ENCODE results near the gene RPS10. TPM values are rescaled to one million over a fixed set of nuclear protein-coding genes. Genes with fewer than 3 reads are reported as not detected.

Gene RPS10
- polyA plus RNA-seq, 1 experiment = 2,426 TPM

- no peak overlapping the region for H3K27ac ChIP-seq (ENCODE audit: low read depth, low read length)
- ChIA-PET POLR2A (no interaction called here), CTCF (interaction anchor here (0.6 to 4.9 kb wide), 5 partner anchors 11 to 148 kb away, joined by 3 to 53 read pairs (median 4); partner anchors contain the start of gene RPS10)
- DNase-seq (ENCODE audit: low read depth, low spot score) = no peak
- peaks cover 4% of the 10 kb centered on the region; the same call in 1 of the 2 replicates for H3K9me3 ChIP-seq (ENCODE audit: control insufficient read depth, insufficient read depth, low read length)
- H3K27me3 ChIP-seq (ENCODE audit: control insufficient read depth, insufficient read depth, low read length) = peaks cover 8% of the 10 kb centered on the region
- no peak overlapping the region for H3K4me3 ChIP-seq (ENCODE audit: low read depth, low read length)
- no peak for TF ChIP-seq CTCF (IDR thresholded peaks at IDR 0.05; ENCODE audit: low read depth, low read length)
Observed at GRCh38 chr6:34460796-34461507, 35.1 kb upstream of the RPS10 start.

- H3K4me3 ChIP-seq (ENCODE audit: low read depth, low read length) = no peak overlapping the region
- H3K27me3 ChIP-seq (ENCODE audit: control insufficient read depth, insufficient read depth, low read length) = peaks cover 3% of the 10 kb centered on the region
- ChIA-PET POLR2A (no interaction called here), CTCF (interaction anchor here (0.6 to 4.9 kb wide), 7 partner anchors 11 to 151 kb away, joined by 3 to 53 read pairs (median 3); partner anchors contain the start of gene RPS10)
- no peak for DNase-seq (ENCODE audit: low read depth, low spot score)
- TF ChIP-seq CTCF (IDR thresholded peaks at IDR 0.05; ENCODE audit: low read depth, low read length) = peak; percentile 66
- peaks cover 4% of the 10 kb centered on the region; the same call in 1 of the 2 replicates for H3K9me3 ChIP-seq (ENCODE audit: control insufficient read depth, insufficient read depth, low read length)
- no peak overlapping the region for H3K27ac ChIP-seq (ENCODE audit: low read depth, low read length)
Observed at GRCh38 chr6:34459899-34460593, 34.2 kb upstream of the RPS10 start.

GRCh38 chr6:34457742-34458735, 32.2 kb upstream of the RPS10 start:
- POLR2A ChIA-PET = no interaction called here
- TF ChIP-seq CTCF (IDR thresholded peaks at IDR 0.05; ENCODE audit: low read depth, low read length) = no peak
- Histone ChIP-seq H3K27ac (ENCODE audit: low read depth, low read length) (no peak overlapping the region), H3K27me3 (ENCODE audit: control insufficient read depth, insufficient read depth, low read length) (peaks cover 2% of the 10 kb centered on the region), H3K9me3 (ENCODE audit: control insufficient read depth, insufficient read depth, low read length) (peaks cover 4% of the 10 kb centered on the region; the same call in 1 of the 2 replicates), H3K4me3 (ENCODE audit: low read depth, low read length) (no peak overlapping the region)
- CTCF ChIA-PET = no interaction called here
- no peak for DNase-seq (ENCODE audit: low read depth, low spot score)

- ChIA-PET POLR2A (no interaction called here), CTCF (interaction anchor here (1.1 kb wide), 1 partner anchor 152 kb away, joined by 3 read pairs; no protein-coding TSS in a partner anchor)
- no peak overlapping the region for H3K4me3 ChIP-seq (ENCODE audit: low read depth, low read length)
- H3K27ac ChIP-seq (ENCODE audit: low read depth, low read length) = no peak overlapping the region
- no peak for TF ChIP-seq CTCF (IDR thresholded peaks at IDR 0.05; ENCODE audit: low read depth, low read length)
- no peak for DNase-seq (ENCODE audit: low read depth, low spot score)
- H3K27me3 ChIP-seq (ENCODE audit: control insufficient read depth, insufficient read depth, low read length) = peaks cover 2% of the 10 kb centered on the region
- peaks cover 4% of the 10 kb centered on the region; the same call in 1 of the 2 replicates for H3K9me3 ChIP-seq (ENCODE audit: control insufficient read depth, insufficient read depth, low read length)
Observed at GRCh38 chr6:34457382-34457741, 31.5 kb upstream of the RPS10 start.
